Prostate gland (tissue), 2 donors: ENCODE measurements around the gene SSH2. TPM values are rescaled to one million over a fixed set of nuclear protein-coding genes. Genes with fewer than 3 reads are reported as not detected.
"Not testable (repeated sequence)": the region's sequence is repeated elsewhere in the genome, so short reads cannot be mapped to it uniquely, and the experiment has no call there.

Experiments used
- DNase-seq: peaks from one replicate; pipeline ENCODE4 v3.0.0-alpha.2; 2019; ENCODE audit warnings: low spot score
- H3K27ac ChIP-seq, 2 donors: fragments of 200-600 bp; sonication (generic); 2 replicates each; pipeline ENCODE4 v1.5.1; 2017 to 2019
- H3K27me3 ChIP-seq: fragments of 200-600 bp; sonication (generic); replicated peaks from 2 replicates; pipeline ENCODE4 v1.5.1; 2019; ENCODE audit not compliant: insufficient read depth
- H3K36me3 ChIP-seq, 2 donors: fragments of 200-600 bp; sonication (generic); 1 replicate in 1 of 2; 2 replicates in 1 of 2; pipeline versions ENCODE4 v1.5.1 to v1.8.1; 2017 to 2019
- H3K4me1 ChIP-seq: fragments of 200-600 bp; sonication (generic); replicated peaks from 2 replicates; pipeline ENCODE4 v1.5.1; 2019
- H3K4me3 ChIP-seq, 2 donors: fragments of 200-600 bp; sonication (generic); 2 replicates each; pipeline ENCODE4 v1.5.1; 2017 to 2019
- H3K9me3 ChIP-seq: fragments of 200-600 bp; sonication (generic); 2 replicates; pipeline ENCODE4 v1.5.1; 2017
- CTCF ChIP-seq, 4 experiments: fragments of 200-600 bp in 2 of 4; fragments of 450-650 bp in 2 of 4; sonication (generic) in 2 of 4; IDR thresholded peaks; 1 replicate in 3 of 4; 2 replicates in 1 of 4; pipeline ENCODE4 v1.5.1; 2016 to 2019; ENCODE audit warnings: antibody characterized with exemption in 4 of 4, mild to moderate bottlenecking in 2 of 4, moderate library complexity in 2 of 4
- POLR2A ChIP-seq: fragments of 450-650 bp; IDR thresholded peaks from one replicate; pipeline ENCODE4 v1.6.1; 2016; ENCODE audit warnings: antibody characterized with exemption, mild to moderate bottlenecking
- POLR2AphosphoS5 ChIP-seq: sonication (generic); formaldehyde crosslinking; IDR thresholded peaks from one replicate; pipeline ENCODE4 v1.6.1; 2017; ENCODE audit warnings: antibody characterized with exemption
- WGBS: methylation state at CpG from one replicate; pipeline ENCODE4 v1.1.5; 2018; 5-methylcytosine and 5-hydroxymethylcytosine counted together
- intact Hi-C: fragments of 100-400 bp; cut with DNase I; formaldehyde crosslinking; loops from one replicate; pipeline ENCODE4 v1.14.2; 2022
- total RNA-seq, 2 donors: library from RNA; depleted of rRNA; stranded (reverse); fragments of >200 nt; gene quantifications; one replicate each; pipeline ENCODE4 v1.1.0, GENCODE V29; 2016

The SSH2 gene
- total RNA-seq, 2 donors from 2014 or later, result 10.1 to 27.5 TPM

- WGBS, result 95% methylated on average over 6 of the region's 6 CpGs
- intact Hi-C loops, result no loop called here
These were observed 50.0 kb downstream of the SSH2 start for GRCh38 chr17:29880031-29880430.

GRCh38 chr17:29874931-29875596, 55.0 kb downstream of the SSH2 start:
- no peaks in the 10 kb centered on the region for H3K27me3 ChIP-seq
- intact Hi-C loops, result no loop called here
- WGBS, result 94% methylated on average over 1 of the region's 1 CpG

More at GRCh38 chr17:29880031-29880430, 50.0 kb downstream of the SSH2 start:
- no peaks in the 10 kb centered on the region for H3K9me3 ChIP-seq
- no peak overlapping the region for H3K27ac ChIP-seq
- no peak for TF ChIP-seq CTCF (IDR thresholded peaks at IDR 0.05)
- no peak for TF ChIP-seq POLR2AphosphoS5
- no peak for TF ChIP-seq POLR2A
- H3K27me3 ChIP-seq, result no peaks in the 10 kb centered on the region
- DNase-seq, result no peak
- H3K4me1 ChIP-seq, result no peaks in the 10 kb centered on the region
- no peaks in the 10 kb centered on the region for H3K36me3 ChIP-seq
- H3K4me3 ChIP-seq, result no peak overlapping the region

GRCh38 chr17:29874358-29874757, 55.7 kb downstream of the SSH2 start:
- H3K27me3 ChIP-seq, H3K4me3 ChIP-seq, DNase-seq, H3K27ac ChIP-seq, intact Hi-C loops, H3K4me1 ChIP-seq, H3K9me3 ChIP-seq, H3K36me3 ChIP-seq: not testable (repeated sequence)
- 95% methylated on average over 1 of the region's 1 CpG for WGBS

More at GRCh38 chr17:29874931-29875596, 55.0 kb downstream of the SSH2 start:
- Histone ChIP-seq H3K4me3 (no peak overlapping the region), H3K9me3 (no peaks in the 10 kb centered on the region), H3K27ac (no peak overlapping the region), H3K4me1 (no peaks in the 10 kb centered on the region), H3K36me3 (no peaks in the 10 kb centered on the region)
- TF ChIP-seq POLR2A (no peak), CTCF (IDR thresholded peaks at IDR 0.05) (no peak), POLR2AphosphoS5 (no peak)
- no peak for DNase-seq

GRCh38 chr17:29873476-29873875, 56.6 kb downstream of the SSH2 start:
- intact Hi-C loops, result no loop called here
- H3K9me3 ChIP-seq, result no peaks in the 10 kb centered on the region
- H3K36me3 ChIP-seq, result no peaks in the 10 kb centered on the region
- TF ChIP-seq CTCF (IDR thresholded peaks at IDR 0.05) (no peak), POLR2A (no peak), POLR2AphosphoS5 (no peak)
- H3K4me1 ChIP-seq, result no peaks in the 10 kb centered on the region
- no peaks in the 10 kb centered on the region for H3K27me3 ChIP-seq
- 97% methylated on average over 2 of the region's 2 CpGs for WGBS
- no peak overlapping the region for H3K27ac ChIP-seq
- no peak for DNase-seq
- H3K4me3 ChIP-seq, result no peak overlapping the region

- H3K4me3 ChIP-seq, result no peak overlapping the region
- TF ChIP-seq POLR2AphosphoS5, result no peak
- no peak for TF ChIP-seq POLR2A
- no peak for TF ChIP-seq CTCF (IDR thresholded peaks at IDR 0.05)
- no peaks in the 10 kb centered on the region for H3K27me3 ChIP-seq
- DNase-seq, result no peak
- intact Hi-C loops, result no loop called here
- no peaks in the 10 kb centered on the region for H3K4me1 ChIP-seq
- no peaks in the 10 kb centered on the region for H3K9me3 ChIP-seq
- 49% methylated on average over 1 of the region's 1 CpG for WGBS
- H3K27ac ChIP-seq, result no peak overlapping the region
- no peaks in the 10 kb centered on the region for H3K36me3 ChIP-seq
These were observed 59.1 kb downstream of the SSH2 start for GRCh38 chr17:29870836-29871465.
